HUES64 (cell line): ENCODE data around the gene AK4.

Source experiments
- H3K27ac ChIP-seq: 2 replicates; pipeline ENCODE4 v1.7.0; 2013; ENCODE audit warnings: low read depth, low read length, inconsistent platforms
- H3K27me3 ChIP-seq: 2 replicates; pipeline ENCODE4 v1.6.1; 2013; ENCODE audit warnings: mild to moderate bottlenecking, low read length; ENCODE audit not compliant: insufficient read depth
- H3K36me3 ChIP-seq: 2 replicates; pipeline ENCODE4 v1.6.1; 2013; ENCODE audit warnings: mild to moderate bottlenecking, low read length; ENCODE audit not compliant: insufficient read depth
- H3K4me1 ChIP-seq: 2 replicates; pipeline ENCODE4 v1.6.1; 2013; ENCODE audit warnings: mild to moderate bottlenecking, low read length, moderate library complexity; ENCODE audit not compliant: insufficient read depth
- H3K4me3 ChIP-seq: 2 replicates; pipeline ENCODE4 v1.5.1; 2013; ENCODE audit warnings: mild to moderate bottlenecking, low read length, moderate library complexity
- H3K9ac ChIP-seq: 2 replicates; pipeline ENCODE4 v1.6.1; 2013; ENCODE audit warnings: mild to moderate bottlenecking, low read depth, low read length
- H3K9me3 ChIP-seq: 2 replicates; pipeline ENCODE4 v1.6.1; 2013; ENCODE audit warnings: low read depth, low read length; ENCODE audit not compliant: insufficient read depth
- WGBS: fragments of 150-250, 120-280 bp; methylation state at CpG from one replicate; pipeline ENCODE4 v1.1.7; 2013; ENCODE audit warnings: missing lambda C conversion rate; 5-methylcytosine and 5-hydroxymethylcytosine counted together

The AK4 gene

GRCh38 chr1:65198096-65198495 is 50.1 kb downstream of the AK4 start:
- Histone ChIP-seq H3K36me3 (peaks cover 22% of the 10 kb centered on the region), H3K4me1 (no peaks in the 10 kb centered on the region), H3K9me3 (no peaks in the 10 kb centered on the region), H3K27ac (no peak overlapping the region), H3K9ac (no peak overlapping the region), H3K27me3 (no peaks in the 10 kb centered on the region), H3K4me3 (no peak overlapping the region)
- no CpG with 5 or more reads among the region's 1 CpG for whole genome bisulfite sequencing

- H3K36me3 ChIP-seq = 0 out of 2 replicates have a peak, but pooled peaks cover 6% of the 10 kb centered on the region
- H3K27ac ChIP-seq = no peak overlapping the region
- H3K4me3 ChIP-seq = no peak overlapping the region
- H3K4me1 ChIP-seq = no peaks in the 10 kb centered on the region
- 98% methylated on average over 2 of the region's 2 CpGs for WGBS
- H3K9ac ChIP-seq = no peak overlapping the region
- H3K9me3 ChIP-seq = no peaks in the 10 kb centered on the region
- H3K27me3 ChIP-seq = no peaks in the 10 kb centered on the region
Measured at GRCh38 chr1:65200411-65200810, 52.4 kb downstream of the AK4 start.

DNA sequence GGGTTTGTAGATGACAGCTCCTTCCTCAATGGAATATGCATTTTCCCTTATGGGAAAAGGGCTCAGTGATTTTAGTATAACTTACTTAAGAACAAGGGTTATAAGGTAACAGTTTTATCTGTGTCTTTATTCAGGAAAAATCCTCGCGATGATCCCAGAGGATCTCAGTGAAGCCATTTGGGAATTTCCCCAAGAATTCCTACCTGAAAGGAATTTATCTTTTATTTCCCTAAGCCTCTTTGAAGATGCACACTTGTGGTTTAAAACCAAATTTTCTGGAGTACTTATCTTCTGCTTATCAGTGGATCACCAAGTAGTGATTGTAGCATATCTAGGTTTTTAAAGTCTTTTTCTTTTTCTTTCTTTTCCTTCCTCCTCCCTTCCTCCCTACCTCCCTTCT is 58.8 kb downstream of the AK4 start:
- H3K4me1 ChIP-seq = no peaks in the 10 kb centered on the region
- WGBS = 93% methylated on average over 2 of the region's 2 CpGs
- no peaks in the 10 kb centered on the region for H3K9me3 ChIP-seq
- H3K27me3 ChIP-seq = no peaks in the 10 kb centered on the region
- H3K36me3 ChIP-seq = no peaks in the 10 kb centered on the region
- no peak overlapping the region for H3K4me3 ChIP-seq
- no peak overlapping the region for H3K9ac ChIP-seq
- H3K27ac ChIP-seq = no peak overlapping the region

- Histone ChIP-seq H3K4me1 (no peaks in the 10 kb centered on the region), H3K27ac (no peak overlapping the region), H3K27me3 (no peaks in the 10 kb centered on the region), H3K9me3 (no peaks in the 10 kb centered on the region), H3K9ac (no peak overlapping the region), H3K36me3 (no peaks in the 10 kb centered on the region), H3K4me3 (no peak overlapping the region)
- WGBS = 93% methylated on average over 4 of the region's 4 CpGs
Measured at GRCh38 chr1:65207317-65207716, 59.3 kb downstream of the AK4 start.

- Histone ChIP-seq H3K9ac (no peak overlapping the region), H3K27me3 (no peaks in the 10 kb centered on the region)
Measured at GRCh38 chr1:65208563-65208973, 60.6 kb downstream of the AK4 start.

DNA sequence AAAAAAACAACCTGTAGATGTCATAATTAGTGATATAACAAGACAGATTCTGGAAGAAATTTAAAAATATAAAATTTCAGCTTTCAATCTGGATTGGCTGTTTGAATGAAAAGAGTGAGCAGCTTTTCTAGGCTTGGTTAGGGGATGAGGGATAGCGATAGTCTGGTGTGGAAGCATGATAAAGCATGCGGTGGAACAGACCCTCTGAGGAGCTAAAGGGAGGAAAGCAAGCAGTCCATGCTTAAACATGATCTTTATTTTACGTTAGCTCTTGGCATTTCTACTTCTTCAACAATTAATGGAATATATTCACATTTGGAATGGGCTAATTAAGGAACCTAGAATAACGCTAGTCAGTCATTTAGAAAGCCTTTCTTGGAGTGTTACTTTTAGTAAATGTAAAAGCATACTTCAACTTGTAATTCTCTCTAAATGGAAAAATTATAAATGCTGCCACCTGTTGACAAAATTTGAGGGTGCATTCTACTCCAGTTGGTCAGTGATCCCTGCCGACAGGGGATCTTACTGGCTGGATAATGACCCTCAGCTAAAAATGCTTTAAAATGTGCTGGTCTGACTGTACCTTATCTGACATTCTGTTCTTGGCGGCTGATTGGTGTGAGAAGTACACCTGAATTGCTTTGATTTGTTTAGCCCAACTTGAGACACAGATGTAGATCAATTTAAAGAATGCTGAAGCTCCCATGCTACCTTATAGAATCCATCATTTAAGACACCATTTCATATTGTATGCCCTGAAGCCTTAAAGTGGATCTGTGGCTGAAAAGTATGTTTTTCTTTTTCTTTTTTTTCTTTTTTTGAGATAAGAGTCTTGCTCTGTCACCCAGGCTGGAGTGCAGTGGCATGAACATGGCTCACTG is 61.2 kb downstream of the AK4 start:
- no peaks in the 10 kb centered on the region for H3K4me1 ChIP-seq
- 80% methylated on average over 4 of the region's 6 CpGs for WGBS
- no peak overlapping the region for H3K9ac ChIP-seq
- no peaks in the 10 kb centered on the region for H3K27me3 ChIP-seq
- H3K4me3 ChIP-seq = no peak overlapping the region
- no peaks in the 10 kb centered on the region for H3K36me3 ChIP-seq
- H3K9me3 ChIP-seq = no peaks in the 10 kb centered on the region
- no peak overlapping the region for H3K27ac ChIP-seq

More at GRCh38 chr1:65208563-65208973, 60.6 kb downstream of the AK4 start:
- H3K4me3 ChIP-seq = no peak overlapping the region
- H3K9me3 ChIP-seq = no peaks in the 10 kb centered on the region
- H3K27ac ChIP-seq = no peak overlapping the region
- H3K4me1 ChIP-seq = no peaks in the 10 kb centered on the region
- WGBS = 86% methylated on average over 8 of the region's 8 CpGs
- H3K36me3 ChIP-seq = no peaks in the 10 kb centered on the region

DNA sequence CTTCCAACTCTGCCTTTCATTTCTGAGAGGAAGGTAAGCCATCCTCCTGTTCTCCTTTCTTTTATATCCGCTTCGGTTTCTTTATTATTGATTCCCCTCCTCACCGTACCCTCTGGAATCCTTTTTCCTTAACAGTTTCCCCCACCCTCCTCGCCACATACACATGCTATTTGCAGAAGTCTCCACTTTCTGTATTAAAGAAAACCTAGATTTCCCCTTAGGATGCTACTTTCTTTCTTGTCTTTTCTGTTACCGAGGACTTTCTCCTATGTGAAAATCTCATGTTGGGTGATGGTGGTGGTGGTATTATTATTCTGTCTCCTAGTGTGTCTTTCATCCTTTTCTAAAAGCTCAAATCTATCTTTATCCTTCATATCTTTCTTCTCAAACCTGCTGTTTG is 62.3 kb downstream of the AK4 start:
- WGBS = 96% methylated on average over 4 of the region's 5 CpGs
- H3K4me1 ChIP-seq = no peaks in the 10 kb centered on the region; the same call in 1 of the 2 replicates
- no peak overlapping the region for H3K4me3 ChIP-seq
- no peak overlapping the region for H3K27ac ChIP-seq
- no peaks in the 10 kb centered on the region for H3K27me3 ChIP-seq
- no peaks in the 10 kb centered on the region for H3K9me3 ChIP-seq
- no peaks in the 10 kb centered on the region for H3K36me3 ChIP-seq
- H3K9ac ChIP-seq = no peak overlapping the region

DNA sequence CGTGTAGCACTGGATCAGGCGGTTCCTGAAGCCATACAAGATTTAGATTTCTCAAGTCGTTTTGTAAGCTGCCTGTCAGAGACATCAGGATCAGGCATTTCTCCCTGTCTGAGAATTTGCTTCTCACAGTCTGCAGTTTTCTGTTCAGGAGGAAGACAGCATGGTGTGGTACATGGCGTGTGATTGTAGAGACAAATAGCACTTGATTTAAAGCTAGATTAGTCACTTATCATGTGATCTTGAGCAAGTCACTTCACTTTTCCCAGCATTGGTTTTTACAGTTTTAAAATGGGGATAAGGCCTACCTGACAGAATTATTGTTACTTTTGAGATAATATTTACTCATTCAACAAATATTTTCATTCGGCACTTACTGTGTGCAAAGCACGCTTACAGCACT is 63.3 kb downstream of the AK4 start:
- 93% methylated on average over 5 of the region's 6 CpGs for WGBS
- H3K9ac ChIP-seq = no peak overlapping the region
- no peaks in the 10 kb centered on the region for H3K36me3 ChIP-seq
- H3K27me3 ChIP-seq = no peaks in the 10 kb centered on the region
- H3K4me1 ChIP-seq = no peaks in the 10 kb centered on the region; the same call in 1 of the 2 replicates
- H3K4me3 ChIP-seq = no peak overlapping the region
- no peak overlapping the region for H3K27ac ChIP-seq
- no peaks in the 10 kb centered on the region for H3K9me3 ChIP-seq

- Histone ChIP-seq H3K4me3 (no peak overlapping the region), H3K9me3 (no peaks in the 10 kb centered on the region), H3K9ac (no peak overlapping the region), H3K27ac (no peak overlapping the region), H3K27me3 (no peaks in the 10 kb centered on the region), H3K36me3 (peaks cover 3% of the 10 kb centered on the region), H3K4me1 (peaks cover 6% of the 10 kb centered on the region)
- 80% methylated on average over 5 of the region's 5 CpGs for WGBS
Measured at GRCh38 chr1:65213271-65214023, 65.4 kb downstream of the AK4 start.

DNA sequence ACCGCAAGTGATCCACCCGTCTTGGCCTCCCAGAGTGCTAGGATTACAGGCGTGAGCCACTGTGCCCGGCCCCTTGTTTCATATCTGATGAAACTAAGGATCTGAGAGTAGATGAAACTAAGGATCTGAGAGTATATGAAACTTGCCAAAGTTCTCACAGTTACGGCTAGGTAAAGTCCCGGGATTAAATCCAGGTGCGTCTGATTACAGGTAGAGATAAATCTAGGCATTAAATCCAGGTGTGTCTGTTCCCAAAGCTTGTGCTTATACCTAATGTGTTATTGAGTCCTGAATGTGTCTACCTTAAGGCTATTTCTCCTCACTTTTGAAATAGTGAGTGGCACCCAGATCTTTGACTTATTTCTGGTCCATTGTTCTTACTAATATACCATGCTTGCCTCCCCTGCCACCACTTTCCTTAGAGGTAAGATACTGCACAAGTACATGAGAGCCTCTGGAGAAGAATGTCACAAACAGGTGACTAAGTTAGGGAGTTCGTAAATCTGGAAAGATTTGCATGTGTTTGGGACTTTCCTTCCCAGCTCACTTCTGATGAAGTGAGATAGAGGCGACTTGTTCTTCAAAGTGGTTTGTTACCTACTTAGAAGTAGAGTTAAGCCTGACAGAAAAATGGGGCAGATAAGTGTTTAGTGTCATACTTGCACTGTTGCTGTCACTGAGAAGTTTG is 66.5 kb downstream of the AK4 start:
- Histone ChIP-seq H3K4me1 (peaks cover 6% of the 10 kb centered on the region), H3K27ac (no peak overlapping the region), H3K27me3 (no peaks in the 10 kb centered on the region), H3K4me3 (no peak overlapping the region), H3K9me3 (no peaks in the 10 kb centered on the region), H3K36me3 (peaks cover 13% of the 10 kb centered on the region), H3K9ac (no peak overlapping the region)
- WGBS = 92% methylated on average over 9 of the region's 9 CpGs

DNA sequence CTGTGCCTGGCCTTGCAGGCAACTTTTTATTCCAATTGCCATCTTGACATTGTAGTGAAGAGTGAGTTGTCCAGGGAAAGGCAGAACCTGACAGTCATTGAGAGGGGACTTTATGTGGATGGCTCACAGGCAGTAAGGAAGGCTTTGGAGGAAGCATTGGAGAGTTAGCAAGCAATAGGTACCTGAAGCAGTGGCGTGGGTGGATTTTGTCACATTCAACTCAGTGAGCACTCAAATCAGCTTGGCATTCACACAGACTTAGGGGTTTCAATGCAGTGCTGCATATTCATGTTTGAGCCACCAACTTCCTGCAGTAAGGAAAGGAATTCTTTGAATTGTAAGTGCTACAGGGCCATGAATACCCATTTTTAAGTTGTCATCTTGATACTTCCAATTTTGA is 69.0 kb downstream of the AK4 start:
- Histone ChIP-seq H3K9ac (no peak overlapping the region), H3K4me3 (no peak overlapping the region), H3K27ac (no peak overlapping the region), H3K36me3 (peaks cover 23% of the 10 kb centered on the region), H3K4me1 (peaks cover 6% of the 10 kb centered on the region), H3K27me3 (no peaks in the 10 kb centered on the region), H3K9me3 (no peaks in the 10 kb centered on the region)
- WGBS = 79% methylated on average over 1 of the region's 1 CpG
